Fibroblast of the conjunctiva (primary cell): Measurements from ENCODE around the gene PI4KA.
"Not testable (repeated sequence)": the region's sequence is repeated elsewhere in the genome, so short reads cannot be mapped to it uniquely, and the experiment has no call there.

Experiments used
- DNase-seq: peaks from one replicate; pipeline ENCODE4 v3.0.0-alpha.2; 2010; ENCODE audit warnings: low read depth

Gene PI4KA

GRCh38 chr22:20775342-20775895, 83.2 kb downstream of the PI4KA start:
- no peak for DNase-seq

- no peak for DNase-seq
These were observed 83.7 kb downstream of the PI4KA start for GRCh38 chr22:20774882-20775281.

- DNase-seq, result no peak
These were observed 84.8 kb downstream of the PI4KA start, which contains the start of gene SERPIND1 for GRCh38 chr22:20773793-20774212. TSS of gene SERPIND1 (plus strand) at chr22:20774113. CDS start at chr22:20779313, 5,200 bp downstream.

- DNase-seq, result no peak
These were observed 86.5 kb downstream of the PI4KA start for GRCh38 chr22:20771918-20772625.

- not testable (repeated sequence) for DNase-seq
These were observed 89.2 kb downstream of the PI4KA start for GRCh38 chr22:20769496-20769826.

- no peak for DNase-seq
These were observed 92.1 kb downstream of the PI4KA start for GRCh38 chr22:20766530-20766929.

- no peak for DNase-seq
These were observed 92.7 kb downstream of the PI4KA start for GRCh38 chr22:20765938-20766337.

- DNase-seq, result no peak
These were observed 93.9 kb downstream of the PI4KA start for GRCh38 chr22:20764729-20765128.

- no peak for DNase-seq
These were observed 94.2 kb downstream of the PI4KA start for GRCh38 chr22:20764471-20764720.

GRCh38 chr22:20763630-20764470, 94.8 kb downstream of the PI4KA start:
- DNase-seq, result no peak

GRCh38 chr22:20762233-20762796, 96.3 kb downstream of the PI4KA start:
- DNase-seq, result no peak

- no peak for DNase-seq
These were observed 97.1 kb downstream of the PI4KA start for GRCh38 chr22:20761536-20761935.

GRCh38 chr22:20760084-20760483, 98.5 kb downstream of the PI4KA start:
- DNase-seq, result no peak

- DNase-seq, result no peak
These were observed 99.9 kb downstream of the PI4KA start for GRCh38 chr22:20758688-20759087.

GRCh38 chr22:20756846-20757245, 101.8 kb downstream of the PI4KA start:
- DNase-seq, result no peak

- DNase-seq, result no peak
These were observed 105.7 kb downstream of the PI4KA start for GRCh38 chr22:20752873-20753272.

- no peak for DNase-seq
These were observed 106.4 kb downstream of the PI4KA start for GRCh38 chr22:20752104-20752741.

GRCh38 chr22:20751185-20751851, 107.3 kb downstream of the PI4KA start:
- DNase-seq, result no peak

- DNase-seq, result peak; percentile 53
These were observed 108.0 kb downstream of the PI4KA start for GRCh38 chr22:20750461-20751184.

GRCh38 chr22:20749453-20749852, 109.2 kb downstream of the PI4KA start:
- no peak for DNase-seq

GRCh38 chr22:20748731-20749428, 109.7 kb downstream of the PI4KA start:
- no peak for DNase-seq
